ENCODE measurements around the gene FTH1. TPM values are rescaled to one million over a fixed set of nuclear protein-coding genes. Genes with fewer than 3 reads are reported as not detected.
A peak's percentile ranks its signal among the peaks of the same experiment; 100 is the strongest.

The FTH1 gene
- total and polyA plus RNA-seq, 2 of the 4 experiments (the other 2 are of a cell fraction): 344 to 2,516 TPM

GRCh38 chr11:61919705-61920631, 47.5 kb downstream of the FTH1 start:
- no peak overlapping the region for H3K4ac ChIP-seq (ENCODE audit: low read depth, low read length)
- peak overlapping the region; percentile 55 for H2AK9ac ChIP-seq (replicated peaks; ENCODE audit: low read depth, low read length, poor library complexity)
- no peak for TF ChIP-seq BHLHE40 (IDR thresholded peaks at IDR 0.05; ENCODE audit: low read depth, low read length)
- no peak for TF ChIP-seq RCOR1 (IDR thresholded peaks at IDR 0.05; ENCODE audit: insufficient replicate concordance, low read length)
- no peak for TF ChIP-seq FOS (IDR thresholded peaks at IDR 0.05; ENCODE audit: low read depth, low read length)
- TF ChIP-seq CHD1 (IDR thresholded peaks at IDR 0.05; ENCODE audit: low read depth, low read length): no peak
- no peak for TF ChIP-seq POLR2A (IDR thresholded peaks at IDR 0.05; ENCODE audit: low read depth, low read length)
- TF ChIP-seq, protein P1, sequence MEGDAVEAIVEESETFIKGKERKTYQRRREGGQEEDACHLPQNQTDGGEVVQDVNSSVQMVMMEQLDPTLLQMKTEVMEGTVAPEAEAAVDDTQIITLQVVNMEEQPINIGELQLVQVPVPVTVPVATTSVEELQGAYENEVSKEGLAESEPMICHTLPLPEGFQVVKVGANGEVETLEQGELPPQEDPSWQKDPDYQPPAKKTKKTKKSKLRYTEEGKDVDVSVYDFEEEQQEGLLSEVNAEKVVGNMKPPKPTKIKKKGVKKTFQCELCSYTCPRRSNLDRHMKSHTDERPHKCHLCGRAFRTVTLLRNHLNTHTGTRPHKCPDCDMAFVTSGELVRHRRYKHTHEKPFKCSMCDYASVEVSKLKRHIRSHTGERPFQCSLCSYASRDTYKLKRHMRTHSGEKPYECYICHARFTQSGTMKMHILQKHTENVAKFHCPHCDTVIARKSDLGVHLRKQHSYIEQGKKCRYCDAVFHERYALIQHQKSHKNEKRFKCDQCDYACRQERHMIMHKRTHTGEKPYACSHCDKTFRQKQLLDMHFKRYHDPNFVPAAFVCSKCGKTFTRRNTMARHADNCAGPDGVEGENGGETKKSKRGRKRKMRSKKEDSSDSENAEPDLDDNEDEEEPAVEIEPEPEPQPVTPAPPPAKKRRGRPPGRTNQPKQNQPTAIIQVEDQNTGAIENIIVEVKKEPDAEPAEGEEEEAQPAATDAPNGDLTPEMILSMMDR (conservative IDR thresholded peaks at IDR 0.05; ENCODE audit: low read depth, low read length): no peak
- TF ChIP-seq MXI1 (IDR thresholded peaks at IDR 0.05; ENCODE audit: borderline replicate concordance, low read depth, low read length): no peak
- no peak for TF ChIP-seq SMC3 (IDR thresholded peaks at IDR 0.05; ENCODE audit: low read depth, low read length)
- TF ChIP-seq MAZ (IDR thresholded peaks at IDR 0.05; ENCODE audit: borderline replicate concordance, low read depth, low read length): no peak
- DNase-seq: no peak
- H4K20me1 ChIP-seq (ENCODE audit: insufficient read depth, low read length): no peaks in the 10 kb centered on the region
- ChIA-PET CTCF (interaction anchor here (0.8 kb wide), 1 partner anchor 27 kb away, joined by 3 read pairs; no protein-coding TSS in a partner anchor), POLR2A (ENCODE audit: unreplicated experiment) (no interaction called here)
- no peak overlapping the region for H3K27ac ChIP-seq (ENCODE audit: insufficient read depth, low read length)
- no peak overlapping the region for H3K56ac ChIP-seq (ENCODE audit: extremely low read depth, insufficient read depth, low read length)
- no peak overlapping the region for H3K4me3 ChIP-seq (ENCODE audit: insufficient read depth, low read depth, low read length)
- dilution Hi-C loops (cut with HindIII; ENCODE audit: low sequenced_read_pairs, unreplicated experiment) (no loop called here), in situ Hi-C loops (cut with MboI; ENCODE audit: low sequenced_read_pairs) (no loop called here), intact Hi-C loops (cut with micrococcal nuclease) (no loop called here)
- no peak overlapping the region for H4K5ac ChIP-seq (ENCODE audit: low read depth, low read length)
- H3K4me2 ChIP-seq (ENCODE audit: low read depth, low read length): no peak overlapping the region
- H2AFZ ChIP-seq (replicated peaks; ENCODE audit: low read length, poor library complexity): peak overlapping the region; percentile 51
- no peak overlapping the region for H4K91ac ChIP-seq (ENCODE audit: insufficient read depth, low read depth, low read length)
- H3K23ac ChIP-seq (ENCODE audit: low read depth, low read length): no peak overlapping the region
- H2BK20ac ChIP-seq (ENCODE audit: low read depth, low read length): no peak overlapping the region
- H2BK120ac ChIP-seq (ENCODE audit: low read depth, low read length): no peak overlapping the region
- no peak for ATAC-seq (ENCODE audit: low read depth)
- no peak overlapping the region for H3K9ac ChIP-seq (ENCODE audit: low read depth, low read length)
- peak overlapping the region; percentile 43 for H2AK5ac ChIP-seq (ENCODE audit: low read depth, low read length)
- H3K9me3 ChIP-seq (ENCODE audit: control insufficient read depth, insufficient read depth, low read length): no peaks in the 10 kb centered on the region
- BruUV-seq (replicated peaks): no TSS peak
- H3K27me3 ChIP-seq (ENCODE audit: control insufficient read depth, insufficient read depth, low read length): peaks cover 27% of the 10 kb centered on the region
- H2BK15ac ChIP-seq (ENCODE audit: low read depth, low read length): no peak overlapping the region; the same call in 2 of the 3 replicates
- 0 out of 4 replicates have a peak, but pooled peaks cover 0 to 3% of the 10 kb centered on the region in 2 experiments for H3K79me1 ChIP-seq (ENCODE audit: low read depth in 1 of 2, low read length in 2 of 2)
- no peak overlapping the region for H3K18ac ChIP-seq (ENCODE audit: low read depth, low read length)
- no CpG with 5 or more reads among the region's 13 CpGs for WGBS, 2 experiments (ENCODE audit: extremely low coverage in 2 of 2, insufficient read length in 1 of 2)
- H3K4me1 ChIP-seq (ENCODE audit: control insufficient read depth, insufficient read depth, low read length): peaks cover 14% of the 10 kb centered on the region; the same call in 1 of the 2 replicates
- no peak overlapping the region for H2BK5ac ChIP-seq (ENCODE audit: low read depth, low read length, poor library complexity, severe bottlenecking)
- H3K14ac ChIP-seq (replicated peaks; ENCODE audit: low read depth, low read length): no peak overlapping the region
- H3K36me3 ChIP-seq (ENCODE audit: control insufficient read depth, insufficient read depth, low read length): no peaks in the 10 kb centered on the region
- no peak overlapping the region for H4K8ac ChIP-seq (ENCODE audit: low read depth in 2 of 2, low read length in 2 of 2)
- no peaks in the 10 kb centered on the region for H3K9me1 ChIP-seq (ENCODE audit: insufficient read depth, low read length)

All from IMR-90 (cell line).